ENCODE results near the gene KPNB1.

- no peak for TF ChIP-seq ZBTB7A (IDR thresholded peaks at IDR 0.05; ENCODE audit: low read depth)
- no peak for TF ChIP-seq TAF1 (IDR thresholded peaks at IDR 0.05; ENCODE audit: low read depth)
- TF ChIP-seq REST (IDR thresholded peaks at IDR 0.05; ENCODE audit: low read depth): no peak
- no peak for TF ChIP-seq USF1 (IDR thresholded peaks at IDR 0.05)
- TF ChIP-seq CEBPB (IDR thresholded peaks at IDR 0.05): no peak
- no peak for TF ChIP-seq RAD21 (IDR thresholded peaks at IDR 0.05; ENCODE audit: low read depth)
- no peak for TF ChIP-seq MAX (IDR thresholded peaks at IDR 0.05)
- TF ChIP-seq TEAD4 (IDR thresholded peaks at IDR 0.05): no peak
- no peak for TF ChIP-seq EP300 (IDR thresholded peaks at IDR 0.05; ENCODE audit: borderline replicate concordance)
- no peak for TF ChIP-seq FOXM1 (IDR thresholded peaks at IDR 0.05; ENCODE audit: borderline replicate concordance, low read depth)
- TF ChIP-seq YY1 (IDR thresholded peaks at IDR 0.05; ENCODE audit: low read depth): no peak
- TF ChIP-seq CREB1 (IDR thresholded peaks at IDR 0.05; ENCODE audit: low read depth): no peak
Measured at GRCh38 chr17:47628014-47628566, 21.6 kb upstream of the KPNB1 start.

All from Ishikawa (cell line).